ENCODE measurements around the gene TMIGD1. TPM values are rescaled to one million over a fixed set of nuclear protein-coding genes. Genes with fewer than 3 reads are reported as not detected.
A peak's percentile ranks its signal among the peaks of the same experiment; 100 is the strongest.

Gene TMIGD1
- total RNA-seq, 4 donors from 2014 or later: 5.0 to 684 (median 290) TPM

- TF ChIP-seq CTCF (IDR thresholded peaks at IDR 0.05) (no peak), POLR2A (IDR thresholded peaks at IDR 0.05) (no peak)
- DNase-seq: no peak
- no peak overlapping the region for H3K4me3 ChIP-seq
Measured at GRCh38 chr17:30347488-30347887, 13.6 kb upstream of the TMIGD1 start.

GRCh38 chr17:30346221-30346795 lies 12.5 kb upstream of the TMIGD1 start:
- peak overlapping the region in 3 of 4 donors; percentile 71 to 92 (median 86) for H3K27ac ChIP-seq
- no peaks in the 10 kb centered on the region for H3K36me3 ChIP-seq
- no peak for DNase-seq
- TF ChIP-seq POLR2A (IDR thresholded peaks at IDR 0.05): no peak
- no peak for TF ChIP-seq CTCF (IDR thresholded peaks at IDR 0.05)
- H3K4me3 ChIP-seq: no peak overlapping the region
- no peaks in the 10 kb centered on the region for H3K27me3 ChIP-seq
- peaks cover 0 to 41% (median 2%) of the 10 kb centered on the region in 4 donors for H3K4me1 ChIP-seq
- no peaks in the 10 kb centered on the region for H3K9me3 ChIP-seq

More at GRCh38 chr17:30347488-30347887, 13.6 kb upstream of the TMIGD1 start:
- Histone ChIP-seq H3K27ac (no peak overlapping the region), H3K9me3 (no peaks in the 10 kb centered on the region), H3K36me3 (no peaks in the 10 kb centered on the region), H3K4me1 (peaks cover 0 to 41% (median 2%) of the 10 kb centered on the region in 4 donors), H3K27me3 (no peaks in the 10 kb centered on the region)

GRCh38 chr17:30345527-30346075 lies 11.7 kb upstream of the TMIGD1 start:
- Histone ChIP-seq H3K4me1 (peaks cover 0 to 45% (median 2%) of the 10 kb centered on the region in 4 donors), H3K9me3 (no peaks in the 10 kb centered on the region), H3K27me3 (no peaks in the 10 kb centered on the region), H3K27ac (peak overlapping the region in 3 of 4 donors; percentile 71 to 92 (median 86)), H3K4me3 (no peak overlapping the region), H3K36me3 (no peaks in the 10 kb centered on the region)
- TF ChIP-seq POLR2A (IDR thresholded peaks at IDR 0.05): peak in 1 of 2 donors; percentile 18
- no peak for TF ChIP-seq CTCF (IDR thresholded peaks at IDR 0.05)
- DNase-seq: peak in 1 of 3 donors; percentile 65

GRCh38 chr17:30345089-30345433 lies 11.2 kb upstream of the TMIGD1 start:
- no peaks in the 10 kb centered on the region for H3K27me3 ChIP-seq
- H3K27ac ChIP-seq: peak overlapping the region in 3 of 4 donors; percentile 71 to 92 (median 86)
- H3K9me3 ChIP-seq: no peaks in the 10 kb centered on the region
- H3K4me1 ChIP-seq: peaks cover 0 to 50% (median 2%) of the 10 kb centered on the region in 4 donors
- no peak overlapping the region for H3K4me3 ChIP-seq
- no peak for DNase-seq
- TF ChIP-seq POLR2A (IDR thresholded peaks at IDR 0.05) (no peak), CTCF (IDR thresholded peaks at IDR 0.05) (no peak)
- H3K36me3 ChIP-seq: no peaks in the 10 kb centered on the region

GRCh38 chr17:30344283-30345088 lies 10.6 kb upstream of the TMIGD1 start:
- DNase-seq: peak in 2 of 3 donors; percentile 86 to 88
- H3K9me3 ChIP-seq: no peaks in the 10 kb centered on the region
- TF ChIP-seq POLR2A (IDR thresholded peaks at IDR 0.05): peak in 1 of 2 donors; percentile 35
- peak in 2 of 6 experiments; percentile 7 to 24 for TF ChIP-seq CTCF (IDR thresholded peaks at IDR 0.05)
- H3K36me3 ChIP-seq: no peaks in the 10 kb centered on the region
- peak overlapping the region in 3 of 4 donors; percentile 71 to 92 (median 86) for H3K27ac ChIP-seq
- H3K4me3 ChIP-seq: no peak overlapping the region
- H3K27me3 ChIP-seq: no peaks in the 10 kb centered on the region
- H3K4me1 ChIP-seq: peaks cover 0 to 53% (median 2%) of the 10 kb centered on the region in 4 donors
